Measurements from ENCODE around the gene FILIP1.

Gene FILIP1

GRCh38 chr6:75381877-75382633 lies 111.5 kb downstream of the FILIP1 start:
- no peak for DNase-seq (ENCODE audit: low spot score)

DNA sequence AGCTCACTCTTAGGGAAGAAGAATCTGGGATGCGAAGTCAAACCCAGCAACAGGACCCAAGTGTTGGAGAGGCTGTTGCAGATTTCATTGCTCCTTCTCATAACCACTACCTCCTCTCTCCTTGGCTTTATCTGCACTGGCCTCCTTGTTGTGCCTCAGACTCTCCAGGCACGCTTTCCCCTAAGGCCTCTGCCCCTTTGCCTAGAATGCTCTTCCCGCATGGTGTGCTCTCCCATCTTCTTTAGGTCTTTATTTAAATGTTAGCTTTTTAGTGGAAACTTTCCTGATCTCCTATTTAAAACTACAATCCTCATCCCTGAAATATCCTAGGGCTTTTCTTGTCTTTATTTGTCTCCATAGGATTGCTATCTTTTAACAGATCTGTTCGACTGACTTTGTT lies 114.1 kb downstream of the FILIP1 start:
- DNase-seq (ENCODE audit: low spot score) = no peak

DNA sequence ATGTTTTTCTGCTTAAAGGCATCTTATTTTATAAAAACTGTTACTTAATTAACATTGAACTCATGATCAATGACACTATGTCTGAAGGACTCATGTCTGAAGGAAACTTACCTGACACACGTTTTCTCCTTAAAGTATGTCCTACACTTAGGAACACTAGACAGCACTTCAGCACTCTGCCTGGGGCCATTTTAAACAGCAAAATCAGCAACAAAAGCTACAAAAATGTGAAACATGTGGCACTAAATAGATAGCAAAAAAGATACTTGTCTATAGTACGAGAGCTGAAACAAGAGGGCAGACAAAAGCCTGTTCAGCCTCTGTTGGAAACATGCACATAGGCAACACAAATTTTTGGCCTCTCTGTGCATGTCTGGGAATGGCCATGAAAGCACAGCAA lies 115.5 kb downstream of the FILIP1 start:
- DNase-seq (ENCODE audit: low spot score) = no peak

GRCh38 chr6:75377386-75377785 lies 116.2 kb downstream of the FILIP1 start:
- DNase-seq (ENCODE audit: low spot score) = no peak

DNA sequence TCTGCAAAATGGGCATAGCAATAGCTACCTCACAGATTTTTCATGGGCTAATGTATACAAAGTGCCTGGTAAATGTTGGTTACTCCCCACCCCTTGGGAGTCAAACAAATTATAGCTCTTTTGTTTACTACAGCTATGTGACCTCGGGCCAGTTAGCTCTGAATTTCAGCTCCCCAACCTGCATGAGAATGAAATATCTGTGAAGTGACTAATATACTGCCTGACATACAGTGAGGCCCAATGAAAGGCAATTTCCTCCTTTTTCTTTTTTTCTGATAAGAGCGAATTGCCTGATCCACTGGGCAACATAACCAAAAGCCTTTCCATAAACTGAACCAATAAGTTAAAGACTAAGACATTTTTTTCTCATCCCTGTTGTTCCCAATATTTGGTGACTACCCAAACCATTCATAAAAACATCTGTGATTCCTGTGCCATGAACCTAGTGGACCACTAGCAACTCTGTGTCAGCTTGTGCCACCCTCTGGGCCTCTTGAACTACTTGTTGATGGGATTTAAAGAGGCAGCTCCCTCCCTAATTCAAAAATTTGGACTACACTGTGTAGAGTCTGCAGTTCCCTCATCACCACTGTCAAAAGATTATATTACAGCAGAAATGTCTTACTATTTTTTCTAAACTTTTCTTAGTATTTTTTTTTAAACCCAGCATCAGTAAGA lies 117.1 kb downstream of the FILIP1 start:
- DNase-seq (ENCODE audit: low spot score) = no peak

DNA sequence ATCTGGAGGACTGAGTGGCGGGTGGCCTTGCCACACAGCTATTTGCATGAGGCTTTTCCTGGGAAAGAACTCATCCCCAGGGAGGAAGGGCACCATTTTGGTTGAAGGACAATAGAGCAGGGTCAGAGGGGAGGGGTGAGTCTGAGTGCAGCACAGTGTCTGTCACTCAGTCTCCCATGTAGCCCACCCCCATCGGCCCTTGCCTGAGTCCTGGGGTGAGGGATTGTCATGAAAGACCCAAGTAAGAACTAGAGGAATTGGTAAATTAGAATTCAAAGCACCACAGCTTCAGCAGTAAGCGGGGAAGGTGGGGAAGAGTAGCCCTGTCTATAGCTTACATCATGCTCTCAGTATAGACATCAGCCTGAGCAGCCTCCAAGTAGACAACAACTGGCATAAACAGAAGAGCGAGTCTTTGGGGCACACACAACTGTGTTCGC lies 118.6 kb downstream of the FILIP1 start:
- DNase-seq (ENCODE audit: low spot score) = peak; percentile 77

- no peak for DNase-seq (ENCODE audit: low spot score)
Measured at GRCh38 chr6:75372884-75373283, 120.7 kb downstream of the FILIP1 start.

DNA sequence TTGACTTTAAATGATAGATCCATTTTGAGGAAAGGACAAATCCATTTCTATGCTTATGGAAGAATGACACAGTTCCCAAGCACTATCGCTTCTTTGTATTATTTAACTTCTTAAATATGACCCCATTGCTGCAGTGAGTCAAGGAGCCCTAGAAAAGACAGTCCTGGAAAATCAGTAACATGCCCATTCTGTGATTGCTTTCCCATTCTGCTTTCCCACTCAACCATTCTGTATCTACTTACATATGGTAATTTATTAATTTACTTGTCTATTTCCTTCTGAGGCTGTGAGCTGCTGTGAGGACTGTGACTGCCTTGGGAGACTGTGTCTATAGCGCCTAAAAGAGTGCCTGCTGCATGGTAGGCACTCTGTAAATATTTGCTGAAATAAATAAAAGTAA lies 123.6 kb downstream of the FILIP1 start:
- no peak for DNase-seq (ENCODE audit: low spot score)

DNA sequence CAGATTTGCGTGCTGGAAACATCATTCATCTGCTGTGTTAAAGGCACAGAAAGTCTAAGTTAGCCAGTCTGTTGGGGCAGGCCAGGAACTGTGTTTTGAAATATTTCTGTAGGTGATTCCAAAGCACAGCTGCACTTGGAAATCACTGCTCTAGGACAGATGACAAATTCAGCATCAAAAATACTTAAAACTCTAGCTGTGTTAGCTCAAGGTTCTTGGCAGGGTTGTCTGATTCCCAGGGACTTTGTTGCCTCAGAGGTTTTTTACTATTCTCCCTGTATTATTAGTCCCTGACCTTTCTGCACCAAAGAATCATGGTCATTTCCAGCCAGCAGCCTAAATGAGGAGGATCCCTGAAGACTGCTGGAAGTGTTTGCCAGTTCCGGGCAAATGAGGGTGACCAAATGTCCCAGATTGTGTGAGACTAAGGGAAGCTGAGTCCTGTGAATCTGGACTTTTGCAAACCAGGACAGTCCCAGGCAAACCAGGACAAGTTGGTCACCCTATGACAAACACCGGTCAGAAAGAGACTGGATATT lies 124.7 kb downstream of the FILIP1 start:
- no peak for DNase-seq (ENCODE audit: low spot score)

DNA sequence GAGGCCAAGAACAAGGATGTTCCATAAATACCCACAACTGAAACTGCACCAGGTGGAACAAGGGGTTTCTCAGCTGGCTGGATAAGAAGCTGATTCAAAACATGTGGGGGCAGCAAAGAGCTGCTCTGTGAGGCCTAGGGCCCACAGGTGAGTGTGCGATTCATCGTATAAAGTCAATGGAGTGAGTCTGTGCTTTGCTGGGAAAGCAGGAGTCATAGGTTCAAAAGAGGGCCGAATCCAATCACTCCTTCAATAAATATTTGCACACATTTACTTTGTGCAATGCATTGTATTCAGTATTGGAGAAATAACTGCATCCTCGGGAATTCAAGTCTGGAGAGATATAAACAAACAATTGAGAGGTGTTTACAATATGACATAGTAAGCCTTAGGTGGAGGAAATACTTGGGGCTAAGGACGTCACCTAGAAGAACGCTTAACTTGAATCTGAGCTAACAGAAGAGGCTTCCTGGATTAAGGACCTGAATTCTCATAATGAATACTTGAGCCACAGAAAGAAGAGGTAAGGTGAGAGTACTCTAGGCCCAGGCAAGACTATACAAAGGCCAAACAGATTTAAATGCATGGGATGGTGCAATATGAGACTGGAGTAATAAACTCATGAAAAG lies 125.3 kb downstream of the FILIP1 start:
- peak; percentile 67 for DNase-seq (ENCODE audit: low spot score)

DNA sequence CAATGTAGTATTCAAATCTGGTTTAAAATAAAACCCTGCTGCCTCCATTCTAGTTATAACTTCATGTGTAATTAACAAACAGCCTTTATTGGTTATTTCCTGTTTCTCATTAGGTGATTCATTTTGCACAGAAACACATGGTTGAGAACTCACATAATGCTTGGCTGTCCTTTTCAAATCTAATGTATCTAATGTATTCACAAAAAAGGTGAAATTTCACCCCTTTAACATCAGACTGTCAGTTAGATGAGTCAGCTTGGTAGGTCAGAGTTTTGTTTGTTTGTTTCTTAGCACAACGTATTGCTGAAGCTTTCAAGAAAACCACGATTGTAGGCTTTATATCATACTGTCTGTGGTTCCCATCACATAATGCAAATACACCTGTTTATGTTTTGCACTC lies 130.3 kb downstream of the FILIP1 start:
- DNase-seq (ENCODE audit: low spot score) = no peak

DNA sequence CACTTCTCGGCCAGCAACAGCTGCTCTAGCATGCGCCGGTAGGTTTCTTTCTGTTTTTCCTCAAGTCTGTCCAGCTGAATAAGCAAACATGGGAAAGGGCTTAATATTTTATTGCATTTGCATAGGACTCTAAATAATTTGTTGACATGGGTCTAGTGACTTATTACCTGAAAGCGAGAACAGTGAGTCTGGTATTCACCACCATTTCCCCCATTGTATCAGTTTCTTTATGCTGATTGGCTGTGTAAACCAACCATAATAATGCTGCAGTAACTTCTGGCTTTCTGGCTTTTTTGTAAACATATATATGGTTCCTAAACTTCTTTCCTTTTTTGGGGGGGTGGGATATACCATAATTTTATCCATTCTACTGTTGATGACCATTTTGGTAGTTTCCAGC lies 140.0 kb downstream of the FILIP1 start:
- no peak for DNase-seq (ENCODE audit: low spot score)

- DNase-seq (ENCODE audit: low spot score) = no peak
Measured at GRCh38 chr6:75351570-75351969, 142.0 kb downstream of the FILIP1 start.

- no peak for DNase-seq (ENCODE audit: low spot score)
Measured at GRCh38 chr6:75350808-75351207, 142.8 kb downstream of the FILIP1 start.

- no peak for DNase-seq (ENCODE audit: low spot score)
Measured at GRCh38 chr6:75350156-75350555, 143.4 kb downstream of the FILIP1 start.

DNA sequence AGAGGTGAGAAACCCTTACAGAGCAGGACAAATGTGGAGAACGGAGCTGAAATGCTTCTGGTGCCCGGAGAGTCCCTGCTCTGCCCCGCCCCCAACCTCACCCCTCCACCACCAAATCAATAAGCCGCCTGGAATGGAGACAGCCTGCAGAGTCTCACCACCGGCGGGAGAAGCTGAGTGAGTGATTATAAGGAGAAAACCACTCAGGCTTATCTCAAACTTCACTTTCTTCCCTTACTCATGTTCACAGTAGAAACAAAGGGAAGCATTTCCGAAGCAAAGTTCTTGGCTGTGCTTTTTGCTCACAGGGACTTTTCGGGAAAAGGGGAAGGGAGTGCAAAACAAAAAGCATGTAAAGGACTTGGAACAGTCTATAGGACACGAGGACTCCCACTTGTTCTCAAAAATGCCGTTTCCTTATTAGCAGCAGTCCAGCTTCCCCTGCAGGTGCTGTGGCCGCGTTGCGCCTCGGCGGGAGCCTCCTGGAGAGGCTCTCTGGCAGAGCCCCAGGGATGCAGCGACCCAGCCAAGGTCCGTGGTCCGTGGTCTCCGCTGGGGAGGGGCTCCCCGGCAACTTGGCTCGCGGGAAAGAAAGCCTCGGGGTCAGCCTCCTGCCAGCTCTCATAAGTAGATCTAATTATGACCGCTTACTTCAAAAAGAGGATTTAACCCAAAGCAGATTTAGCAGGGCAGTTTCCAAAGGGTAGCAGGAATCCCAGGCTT lies 144.2 kb downstream of the FILIP1 start:
- peak; percentile 92 for DNase-seq (ENCODE audit: low spot score)

DNA sequence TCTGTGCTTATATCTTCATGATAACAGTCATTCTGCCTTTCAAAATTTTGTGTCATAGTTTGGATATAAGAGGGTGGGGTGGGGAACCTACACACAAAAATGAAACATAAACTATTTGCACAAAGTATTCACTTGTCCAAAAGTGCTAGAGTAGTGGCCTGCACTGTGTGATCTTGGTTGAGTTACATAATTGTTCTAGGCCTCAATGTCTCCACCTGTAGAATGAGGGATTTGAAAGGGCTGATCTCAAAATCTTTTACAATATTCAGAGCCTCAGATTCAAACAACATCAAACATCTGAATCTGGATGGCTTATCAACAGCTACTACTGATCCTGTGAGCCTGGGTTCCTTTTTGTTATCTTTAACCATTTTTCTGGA lies 144.7 kb downstream of the FILIP1 start:
- no peak for DNase-seq (ENCODE audit: low spot score)

- DNase-seq (ENCODE audit: low spot score) = no peak
Measured at GRCh38 chr6:75347898-75348610, 145.5 kb downstream of the FILIP1 start.

GRCh38 chr6:75345413-75345812 lies 148.2 kb downstream of the FILIP1 start:
- DNase-seq (ENCODE audit: low spot score) = no peak

DNA sequence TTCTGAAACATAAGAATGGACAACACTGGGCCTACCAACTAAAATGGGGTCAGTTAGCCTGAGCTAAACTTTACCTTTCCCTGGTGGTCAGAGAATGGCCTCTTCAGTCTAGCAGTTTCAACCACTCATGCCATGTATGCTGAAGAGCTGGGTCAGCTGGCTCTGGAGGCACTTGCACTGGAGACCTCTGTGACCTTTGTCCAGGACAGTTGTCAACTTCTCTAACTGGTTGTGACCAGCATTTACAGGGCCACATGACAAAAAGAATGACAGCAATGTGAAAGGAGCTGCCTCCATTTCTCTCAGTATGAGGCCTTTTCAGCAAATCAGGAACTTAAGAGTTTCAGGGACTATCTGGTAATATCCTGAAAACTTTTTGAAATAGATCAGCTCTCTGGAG lies 149.1 kb downstream of the FILIP1 start:
- DNase-seq (ENCODE audit: low spot score) = no peak

DNA sequence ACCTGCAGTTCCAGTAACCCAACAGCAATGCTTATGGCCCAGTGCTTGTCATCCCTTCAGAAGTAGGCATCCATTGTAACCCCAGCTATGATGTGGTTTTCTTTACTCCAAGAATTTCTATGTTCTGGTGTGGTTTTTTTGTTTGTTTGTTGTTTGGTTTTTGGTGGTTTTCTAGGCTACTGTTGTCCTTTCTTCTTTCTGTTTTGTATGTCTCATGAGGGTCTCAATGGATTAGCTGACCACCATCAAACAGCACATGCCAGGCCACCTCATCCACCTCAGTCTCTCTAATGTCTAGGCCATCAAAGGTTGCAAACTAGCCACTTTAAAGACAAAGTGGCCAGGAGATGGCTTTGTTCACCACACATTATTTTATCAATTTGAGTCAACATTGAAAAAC lies 149.6 kb downstream of the FILIP1 start:
- DNase-seq (ENCODE audit: low spot score) = no peak

Measured in ecto neural progenitor cell (in vitro differentiated cells).